Fibroblast of skin of left biceps (primary cell): ENCODE measurements around the gene VGF.
A peak's percentile ranks its signal among the peaks of the same experiment; 100 is the strongest.
"Not testable (repeated sequence)": the region's sequence is repeated elsewhere in the genome, so short reads cannot be mapped to it uniquely, and the experiment has no call there.

Experiments used
- DNase-seq, 2 experiments: peaks; one replicate each; pipeline ENCODE4 v3.0.0-alpha.2; 2013; ENCODE audit warnings: low read depth in 2 of 2

Gene VGF

DNA sequence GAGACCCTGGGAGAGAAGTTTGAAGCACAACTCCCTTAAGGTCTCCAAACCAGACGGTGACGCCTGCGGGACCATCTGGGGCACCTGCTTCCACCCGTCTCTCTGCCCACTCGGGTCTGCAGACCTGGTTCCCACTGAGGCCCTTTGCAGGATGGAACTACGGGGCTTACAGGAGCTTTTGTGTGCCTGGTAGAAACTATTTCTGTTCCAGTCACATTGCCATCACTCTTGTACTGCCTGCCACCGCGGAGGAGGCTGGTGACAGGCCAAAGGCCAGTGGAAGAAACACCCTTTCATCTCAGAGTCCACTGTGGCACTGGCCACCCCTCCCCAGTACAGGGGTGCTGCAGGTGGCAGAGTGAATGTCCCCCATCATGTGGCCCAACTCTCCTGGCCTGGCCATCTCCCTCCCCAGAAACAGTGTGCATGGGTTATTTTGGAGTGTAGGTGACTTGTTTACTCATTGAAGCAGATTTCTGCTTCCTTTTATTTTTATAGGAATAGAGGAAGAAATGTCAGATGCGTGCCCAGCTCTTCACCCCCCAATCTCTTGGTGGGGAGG lies 27.6 kb downstream of the VGF start:
- DNase-seq, result no peak

DNA sequence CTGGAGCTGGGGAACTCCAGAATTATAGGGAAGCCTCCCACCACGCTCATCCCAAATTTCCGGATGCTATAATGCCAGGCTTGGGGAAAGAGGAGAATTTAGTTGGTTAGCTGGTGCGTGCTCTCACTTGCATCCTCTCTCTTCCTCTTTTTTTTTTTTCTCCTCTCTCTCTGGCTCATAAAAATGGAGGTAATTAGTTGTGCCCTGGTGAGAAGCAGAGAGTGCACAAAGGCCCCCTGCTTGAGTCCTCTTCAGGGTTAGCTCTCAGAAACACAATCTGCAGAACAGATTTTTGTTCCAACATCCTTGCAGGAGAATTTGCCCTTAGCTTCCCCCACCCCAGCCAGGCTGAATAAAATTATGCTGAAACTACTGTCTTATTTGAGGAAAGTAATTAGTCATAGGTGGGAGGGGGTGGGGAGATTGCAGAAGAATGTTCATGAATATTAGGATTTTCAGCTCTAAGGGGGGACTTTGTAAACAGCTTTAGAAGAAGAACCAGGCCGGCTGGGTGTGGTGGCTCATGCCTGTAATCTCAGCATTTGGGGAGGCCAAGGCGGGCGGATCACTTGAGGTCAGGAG lies 30.9 kb downstream of the VGF start:
- peak in 1 of 2 experiments; percentile 44 for DNase-seq

DNA sequence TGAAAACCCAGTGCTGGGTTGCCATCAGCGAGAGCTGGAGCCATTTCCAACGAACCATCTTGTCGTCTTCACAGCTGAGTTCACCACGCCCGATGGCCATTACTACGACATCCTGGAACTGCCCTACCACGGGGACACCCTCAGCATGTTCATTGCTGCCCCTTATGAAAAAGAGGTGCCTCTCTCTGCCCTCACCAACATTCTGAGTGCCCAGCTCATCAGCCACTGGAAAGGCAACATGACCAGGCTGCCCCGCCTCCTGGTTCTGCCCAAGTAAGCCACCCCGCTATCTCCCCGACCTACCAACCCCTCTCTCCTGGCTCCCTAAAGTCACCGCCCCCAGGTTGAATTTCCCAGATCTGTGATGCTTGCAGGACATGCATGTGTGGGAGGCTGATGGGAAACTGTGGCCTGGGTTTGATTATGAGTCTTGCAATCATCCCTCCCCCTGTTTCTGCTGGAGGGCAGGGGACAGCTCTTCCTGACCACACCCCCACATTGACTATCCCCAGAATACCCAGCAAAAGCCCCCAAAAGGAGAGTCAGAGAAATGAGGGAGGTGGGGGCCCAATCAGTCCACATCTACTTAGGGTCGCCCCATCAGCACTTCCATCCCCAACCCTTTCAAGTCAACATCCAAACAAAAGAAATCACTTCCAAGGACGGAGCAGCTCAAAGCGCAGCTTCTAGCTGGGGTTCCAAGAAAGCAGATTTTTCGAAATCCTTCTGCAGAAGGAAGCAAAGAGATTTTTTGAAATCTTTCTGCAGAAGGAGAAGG lies 31.6 kb downstream of the VGF start:
- DNase-seq, result no peak

DNA sequence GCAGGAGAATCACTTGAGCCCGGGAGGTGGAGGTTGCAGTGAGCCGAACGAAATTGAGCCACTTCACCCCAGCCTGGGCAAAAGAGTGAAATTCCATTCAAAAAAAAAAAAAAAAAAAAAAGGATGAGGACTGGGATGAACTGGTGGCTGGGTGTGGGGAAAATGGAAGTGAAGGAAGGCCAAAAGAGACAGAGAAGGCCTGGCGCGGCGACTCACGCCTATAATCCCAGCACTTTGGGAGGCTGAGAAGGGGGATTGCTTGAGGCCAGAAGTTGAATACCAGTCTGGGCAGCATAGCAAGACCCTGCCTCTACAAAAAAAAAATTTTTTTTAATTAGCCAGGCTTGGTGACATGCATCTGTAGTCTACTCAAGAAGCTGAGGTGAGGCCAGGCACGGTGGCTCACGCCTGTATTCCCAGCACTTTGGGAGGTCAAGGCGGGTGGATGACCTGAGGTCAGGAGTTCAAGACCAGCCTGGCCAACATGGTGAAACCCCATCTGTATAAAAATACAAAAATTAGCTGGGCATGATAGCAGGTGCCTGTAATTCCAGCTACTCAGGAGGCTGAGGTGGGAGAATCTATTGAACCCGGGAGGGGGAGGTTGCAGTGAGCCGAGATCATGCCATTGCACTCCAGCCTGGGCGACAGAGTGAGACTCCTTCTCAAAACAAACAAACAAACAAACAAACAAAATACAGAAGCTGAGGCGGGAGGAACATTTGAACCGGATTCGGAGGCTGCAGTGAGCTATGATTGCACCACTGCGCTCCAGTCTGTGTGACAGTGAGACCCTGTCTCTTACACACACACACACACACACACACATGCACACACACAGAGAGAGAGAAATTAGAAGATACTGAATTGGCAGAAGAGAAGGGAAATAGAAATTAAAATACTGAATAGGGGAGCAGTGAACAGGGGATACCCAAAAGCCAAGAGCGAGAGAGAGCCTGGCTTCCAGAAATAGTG lies 32.5 kb downstream of the VGF start:
- not testable (repeated sequence) for DNase-seq

DNA sequence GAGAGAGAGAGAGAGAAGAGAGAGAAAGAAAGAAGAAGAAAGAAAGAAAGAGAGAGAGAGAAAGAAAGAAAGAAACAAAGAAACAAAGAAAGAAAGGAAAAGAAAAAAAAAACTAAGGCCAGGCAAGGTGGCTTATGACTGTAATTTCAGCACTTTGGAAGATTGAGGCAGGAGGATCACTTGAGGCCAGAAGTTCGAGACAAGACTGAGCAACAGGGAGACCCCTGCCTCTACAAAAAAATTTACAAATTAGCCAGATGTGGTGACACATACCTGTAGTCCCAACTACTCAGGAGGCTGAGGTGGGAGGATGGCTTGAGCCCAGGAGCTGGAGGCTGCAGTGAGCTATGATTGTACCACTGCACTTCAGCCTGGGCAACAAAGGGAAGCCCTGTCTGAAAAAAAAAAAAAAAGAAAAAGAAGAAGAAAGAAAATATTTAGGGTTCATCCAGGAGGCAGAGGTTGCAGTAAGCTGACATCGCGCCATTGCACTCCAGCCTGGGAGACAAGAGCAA lies 35.7 kb downstream of the VGF start:
- DNase-seq, result no peak

DNA sequence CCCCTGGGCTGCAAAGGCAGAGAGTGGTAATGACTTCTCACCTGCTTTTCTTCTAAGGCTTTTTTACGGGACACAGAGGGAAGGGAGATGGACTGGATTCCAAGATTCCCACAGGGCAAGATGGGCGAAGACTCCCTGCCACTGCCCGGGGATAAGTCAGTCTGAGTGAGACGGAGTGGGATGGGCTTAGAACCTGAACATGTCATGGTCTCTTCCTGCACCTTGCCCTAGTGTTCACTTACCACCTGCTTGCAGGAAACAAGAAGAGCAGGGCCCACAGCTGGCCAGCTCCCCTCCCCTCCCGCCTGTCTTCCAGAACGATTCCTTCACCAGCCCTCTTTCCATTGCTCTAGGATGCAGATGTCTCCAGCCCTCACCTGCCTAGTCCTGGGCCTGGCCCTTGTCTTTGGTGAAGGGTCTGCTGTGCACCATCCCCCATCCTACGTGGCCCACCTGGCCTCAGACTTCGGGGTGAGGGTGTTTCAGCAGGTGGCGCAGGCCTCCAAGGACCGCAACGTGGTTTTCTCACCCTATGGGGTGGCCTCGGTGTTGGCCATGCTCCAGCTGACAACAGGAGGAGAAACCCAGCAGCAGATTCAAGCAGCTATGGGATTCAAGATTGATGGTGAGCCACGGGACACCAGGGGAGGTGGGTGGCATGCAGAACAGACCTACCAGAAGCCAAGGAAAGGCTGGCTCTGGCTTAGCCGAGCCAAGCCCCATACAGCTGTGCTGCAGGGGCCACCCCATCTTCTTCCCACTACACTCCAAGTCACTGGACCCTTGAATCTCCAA lies 37.1 kb downstream of the VGF start:
- no peak for DNase-seq

DNA sequence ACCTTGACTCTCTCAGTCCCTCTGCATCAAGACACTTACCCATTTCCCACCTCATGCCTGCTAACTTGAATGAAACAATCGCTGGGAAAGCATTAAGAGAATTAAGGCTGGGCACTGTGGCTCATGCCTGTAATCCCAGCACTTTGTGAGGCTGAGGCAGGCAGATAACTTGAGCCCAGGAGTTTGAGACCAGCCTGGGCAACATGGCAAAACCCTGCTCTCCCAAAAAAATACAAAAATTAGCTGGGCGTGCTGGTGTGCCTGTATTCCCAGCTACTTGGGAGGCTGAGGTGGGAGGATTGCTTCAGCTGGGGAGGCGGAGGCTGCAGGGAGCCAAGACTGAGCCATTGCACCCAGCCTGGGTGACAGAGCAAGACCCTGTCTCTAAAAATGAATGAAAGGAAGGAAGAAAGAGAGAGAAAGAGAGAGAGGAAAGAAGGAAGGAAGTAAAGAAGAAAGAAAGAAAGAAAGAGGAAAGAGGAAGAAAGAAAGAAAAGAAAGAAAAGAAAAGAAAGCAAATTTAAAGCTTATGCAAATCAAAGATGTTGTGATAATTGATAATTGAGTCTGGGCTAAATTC lies 37.8 kb downstream of the VGF start:
- no peak for DNase-seq

DNA sequence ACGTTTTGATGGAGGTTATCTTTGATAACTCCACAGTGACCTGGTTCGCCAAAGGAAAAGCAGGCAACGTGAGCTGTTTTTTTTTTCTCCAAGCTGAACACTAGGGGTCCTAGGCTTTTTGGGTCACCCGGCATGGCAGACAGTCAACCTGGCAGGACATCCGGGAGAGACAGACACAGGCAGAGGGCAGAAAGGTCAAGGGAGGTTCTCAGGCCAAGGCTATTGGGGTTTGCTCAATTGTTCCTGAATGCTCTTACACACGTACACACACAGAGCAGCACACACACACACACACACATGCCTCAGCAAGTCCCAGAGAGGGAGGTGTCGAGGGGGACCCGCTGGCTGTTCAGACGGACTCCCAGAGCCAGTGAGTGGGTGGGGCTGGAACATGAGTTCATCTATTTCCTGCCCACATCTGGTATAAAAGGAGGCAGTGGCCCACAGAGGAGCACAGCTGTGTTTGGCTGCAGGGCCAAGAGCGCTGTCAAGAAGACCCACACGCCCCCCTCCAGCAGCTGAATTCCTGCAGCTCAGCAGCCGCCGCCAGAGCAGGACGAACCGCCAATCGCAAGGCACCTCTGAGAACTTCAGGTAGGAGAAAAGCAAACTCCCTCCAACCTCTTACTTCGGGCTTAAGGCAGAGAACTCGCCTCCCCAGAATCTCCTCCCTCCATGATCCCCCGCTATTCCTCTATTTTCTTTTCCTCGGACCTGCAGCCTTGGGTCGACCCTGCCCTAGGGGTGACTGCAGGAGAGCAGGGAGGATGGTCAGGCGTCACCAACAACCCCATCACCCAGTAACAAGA lies 38.5 kb downstream of the VGF start, which contains the start of gene SERPINE1:
Gene SERPINE1, plus strand, starts transcription at position 454 of the 809 bp plus-strand sequence. CDS start 1,290 bp downstream, outside the sequence.
- DNase-seq, result peak; percentile 99

DNA sequence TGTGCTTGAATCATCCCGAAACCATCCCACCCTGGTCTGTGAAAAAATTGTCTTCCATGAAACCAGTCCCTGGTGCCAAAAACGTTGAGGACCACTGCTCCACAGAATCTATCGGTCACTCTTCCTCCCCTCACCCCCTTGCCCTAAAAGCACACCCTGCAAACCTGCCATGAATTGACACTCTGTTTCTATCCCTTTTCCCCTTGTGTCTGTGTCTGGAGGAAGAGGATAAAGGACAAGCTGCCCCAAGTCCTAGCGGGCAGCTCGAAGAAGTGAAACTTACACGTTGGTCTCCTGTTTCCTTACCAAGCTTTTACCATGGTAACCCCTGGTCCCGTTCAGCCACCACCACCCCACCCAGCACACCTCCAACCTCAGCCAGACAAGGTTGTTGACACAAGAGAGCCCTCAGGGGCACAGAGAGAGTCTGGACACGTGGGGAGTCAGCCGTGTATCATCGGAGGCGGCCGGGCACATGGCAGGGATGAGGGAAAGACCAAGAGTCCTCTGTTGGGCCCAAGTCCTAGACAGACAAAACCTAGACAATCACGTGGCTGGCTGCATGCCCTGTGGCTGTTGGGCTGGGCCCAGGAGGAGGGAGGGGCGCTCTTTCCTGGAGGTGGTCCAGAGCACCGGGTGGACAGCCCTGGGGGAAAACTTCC lies 39.2 kb downstream of the VGF start:
- DNase-seq, result peak in 1 of 2 experiments; percentile 54

DNA sequence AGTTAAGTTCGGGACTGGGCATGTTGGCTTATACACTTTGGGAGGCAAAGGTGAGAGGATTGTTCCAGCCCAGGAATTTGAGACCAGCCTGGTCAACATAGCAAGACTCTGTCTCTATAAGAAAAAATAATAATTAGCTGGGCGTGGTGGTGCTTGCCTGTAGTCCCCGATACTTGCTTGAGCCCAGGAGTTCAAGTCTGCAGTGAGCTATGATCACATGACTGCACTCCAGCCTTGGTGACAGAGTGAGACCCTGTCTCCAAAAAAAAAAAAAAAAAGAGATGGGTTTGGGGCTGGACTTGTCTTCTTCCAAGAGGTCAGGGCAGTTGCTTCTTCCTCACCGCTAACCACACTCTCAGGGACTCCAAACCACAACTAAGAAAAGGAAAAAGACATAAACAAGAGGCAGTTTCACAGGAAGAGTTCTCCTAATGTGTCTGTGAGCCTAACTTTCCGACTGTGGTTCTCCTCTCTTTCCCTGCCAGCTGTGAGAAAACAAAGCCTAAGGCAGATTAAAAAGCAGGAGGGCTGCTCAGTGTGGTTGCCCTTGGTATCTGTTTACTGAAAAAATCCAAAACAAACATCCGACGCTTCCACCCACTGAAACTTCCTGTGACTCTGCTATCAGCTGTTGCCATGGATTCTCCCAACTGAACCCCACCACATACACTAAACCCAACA lies 40.9 kb downstream of the VGF start:
- DNase-seq, result no peak

DNA sequence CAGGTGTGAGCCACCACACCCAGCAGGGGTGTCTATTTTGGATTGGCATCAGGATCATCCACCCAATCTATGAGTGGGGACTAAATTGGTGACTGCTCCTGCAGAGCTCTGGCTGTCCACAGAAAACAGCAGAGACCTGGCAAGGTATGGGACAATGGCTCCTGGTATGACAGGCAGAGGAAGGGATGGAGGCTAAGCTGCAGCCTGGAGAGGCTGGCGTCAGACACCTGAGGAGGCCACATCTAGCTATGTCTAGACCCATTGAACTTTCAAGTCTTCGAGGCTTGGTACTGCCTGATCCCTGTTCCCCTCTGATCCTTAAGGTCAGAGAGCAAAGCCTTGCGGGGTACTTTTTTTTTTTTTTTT lies 41.7 kb downstream of the VGF start:
- no peak for DNase-seq

DNA sequence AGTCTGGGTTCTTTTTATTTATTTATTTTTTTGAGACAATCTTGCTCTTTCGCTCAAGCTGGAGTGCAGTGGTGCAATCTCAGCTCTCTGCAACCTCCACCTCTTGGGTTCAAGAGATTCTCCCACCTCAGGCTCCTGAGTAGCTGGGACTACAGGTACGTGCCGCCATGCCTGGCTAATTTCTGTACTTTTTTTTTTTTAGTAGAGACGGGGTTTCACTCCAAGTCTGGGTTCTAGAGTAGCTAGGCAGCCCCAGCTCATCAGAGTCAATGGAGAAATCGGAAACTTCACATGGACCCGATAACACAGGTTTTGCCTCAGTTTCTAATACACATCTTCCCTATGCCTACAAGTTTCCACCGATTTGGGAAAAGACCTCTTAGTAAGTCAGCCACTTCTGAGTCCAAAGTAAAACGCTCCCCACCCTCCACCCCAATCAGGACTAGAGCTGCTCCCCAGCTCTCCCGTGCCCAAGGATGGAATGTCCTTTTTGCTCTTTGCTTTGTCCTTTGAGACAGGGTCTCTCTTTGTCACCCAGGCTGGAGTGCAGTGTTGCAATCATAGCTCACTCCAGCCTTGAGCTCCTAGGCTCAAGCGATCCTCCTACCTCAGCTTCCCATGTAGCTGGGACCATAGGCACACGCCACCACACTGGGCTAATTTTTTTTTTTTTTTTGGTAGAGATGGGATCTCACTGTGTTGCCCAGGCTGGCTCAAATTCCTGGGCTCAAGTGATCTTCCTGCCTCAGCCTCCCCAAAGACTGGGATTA lies 42.3 kb downstream of the VGF start:
- DNase-seq, result no peak

DNA sequence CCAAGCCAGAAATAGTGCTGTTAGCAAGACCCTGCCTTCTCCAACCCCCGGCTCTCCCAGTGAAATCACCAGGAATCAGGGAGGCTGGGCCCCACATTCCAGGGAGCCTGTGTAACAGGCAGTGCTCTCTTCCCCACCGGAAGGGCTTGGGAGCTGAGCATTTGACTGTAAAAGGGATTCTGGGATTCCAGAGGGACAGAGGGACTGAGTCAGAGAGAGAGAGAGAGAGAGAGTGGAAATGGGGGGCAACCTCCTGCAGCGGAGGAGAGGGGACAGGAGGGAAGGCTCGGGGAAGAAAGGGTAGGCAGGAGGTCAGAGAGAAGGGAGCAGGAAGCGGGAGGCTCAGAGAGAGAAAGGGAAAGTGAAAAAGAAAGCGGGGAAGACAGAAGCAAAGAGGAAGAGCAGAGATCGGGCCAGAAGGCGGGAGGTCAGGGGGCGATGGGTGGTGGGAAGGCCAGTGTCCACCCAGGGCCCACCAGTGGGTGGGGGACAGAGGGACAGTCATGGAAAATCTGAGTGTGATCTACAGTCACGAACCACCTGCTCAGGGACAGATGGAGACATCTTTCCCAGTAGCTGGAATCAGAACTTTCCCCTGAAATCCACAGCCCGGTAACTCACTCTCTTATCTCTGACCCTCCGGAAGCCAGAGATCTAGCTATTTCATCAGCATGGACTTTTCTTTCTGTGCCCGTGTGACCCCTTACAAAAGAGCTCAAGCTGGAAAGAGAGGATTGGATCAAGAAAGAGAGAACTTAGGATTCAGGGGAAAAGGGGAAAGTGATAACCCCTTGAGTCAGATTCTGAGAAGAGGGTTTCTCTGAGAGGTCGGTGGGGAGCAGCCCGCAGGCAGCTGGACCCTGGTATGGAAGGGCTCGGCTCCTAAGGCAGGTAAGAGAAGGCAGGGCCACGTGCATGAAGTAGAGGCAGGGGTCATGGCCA lies 43.1 kb downstream of the VGF start:
- DNase-seq, result peak; percentile 98 to 99

DNA sequence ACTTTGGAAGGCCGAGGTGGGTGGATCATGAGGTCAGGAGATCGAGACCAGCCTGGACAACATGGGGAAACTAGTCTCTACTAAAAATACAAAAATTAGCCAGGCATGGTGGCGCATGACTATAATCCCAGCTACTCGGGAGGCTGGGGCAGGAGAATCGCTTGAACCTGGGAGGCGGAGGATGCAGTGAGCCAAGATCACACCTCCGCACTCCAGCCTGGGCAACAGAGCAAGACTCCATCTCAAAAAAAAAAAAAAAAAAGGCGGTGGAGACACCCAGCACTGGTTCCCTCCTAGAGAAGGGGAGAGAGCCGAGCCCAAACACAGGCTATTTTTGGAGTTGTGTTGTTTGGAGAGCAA lies 43.8 kb downstream of the VGF start:
- DNase-seq, result not testable (repeated sequence)

DNA sequence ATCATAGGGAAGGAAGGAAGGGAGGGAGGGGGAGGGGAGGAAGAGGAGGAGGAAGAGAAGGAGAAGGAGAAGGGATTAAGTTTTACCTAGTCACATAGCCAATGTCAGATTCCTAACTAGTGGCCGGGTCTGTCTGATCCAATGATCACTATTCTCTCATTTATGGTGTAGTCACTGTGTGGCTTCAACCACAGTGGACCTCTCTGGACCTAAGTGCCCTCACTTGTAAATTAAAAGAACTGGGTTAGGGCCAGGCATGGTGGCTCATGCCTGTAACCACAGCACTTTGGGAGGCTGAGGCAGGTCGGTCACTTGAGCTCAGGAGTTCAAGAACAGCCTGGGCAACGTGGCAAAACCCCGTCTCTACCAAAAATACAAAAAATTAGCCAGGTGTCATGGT lies 45.1 kb downstream of the VGF start:
- DNase-seq, result no peak

DNA sequence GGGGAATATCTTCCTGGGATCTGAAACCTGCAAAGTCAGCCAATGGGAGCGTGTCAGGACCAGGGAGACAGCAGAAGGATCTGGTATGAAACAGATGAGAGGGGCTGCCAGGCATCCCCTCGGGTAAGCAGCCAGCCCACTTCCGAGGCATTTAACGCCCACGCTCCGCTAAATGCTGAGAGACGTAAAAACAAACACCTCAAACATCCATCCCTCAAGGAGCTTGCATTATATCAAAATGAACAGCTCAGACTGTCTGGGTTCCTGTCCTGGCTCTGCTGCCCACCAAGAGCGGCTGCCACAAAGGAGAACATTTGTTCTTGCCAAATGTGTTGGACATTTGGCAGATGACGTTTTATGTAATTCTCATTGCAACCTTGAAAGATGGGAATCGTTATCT lies 45.5 kb downstream of the VGF start:
- DNase-seq, result no peak

DNA sequence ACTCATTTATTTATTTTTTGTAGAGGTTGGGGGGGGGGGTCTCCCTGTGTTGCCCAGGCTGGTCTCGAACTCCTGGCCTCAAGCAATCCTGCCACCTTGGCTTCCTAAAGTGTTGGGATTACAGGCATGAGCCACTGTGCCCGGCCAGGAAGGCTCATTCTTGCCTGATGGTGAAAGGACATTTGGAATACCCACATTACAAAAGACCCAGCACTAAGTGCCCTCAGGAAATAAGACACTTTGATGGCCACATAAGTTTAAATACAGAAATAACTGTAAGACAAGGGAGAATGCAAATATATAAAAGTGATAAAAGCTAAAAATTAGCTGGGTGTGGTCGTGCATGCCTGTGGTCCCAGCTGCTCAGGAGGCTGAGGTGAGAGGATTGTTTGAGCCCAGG lies 46.5 kb downstream of the VGF start:
- DNase-seq, result no peak
